K562 (cell line): Measurements from ENCODE around the gene RCSD1. TPM values are rescaled to one million over a fixed set of nuclear protein-coding genes. Genes with fewer than 3 reads are reported as not detected.

Experiments
- ARID1B ChIP-seq: fragments of 450-650 bp; IDR thresholded peaks from 2 replicates; pipeline ENCODE4 v1.6.1; 2016; ENCODE audit warnings: antibody characterized with exemption, mild to moderate bottlenecking, inconsistent platforms
- ARID2 ChIP-seq: fragments of 450-650 bp; IDR thresholded peaks from 2 replicates; pipeline ENCODE4 v1.6.1; 2017; ENCODE audit warnings: antibody characterized with exemption, mild to moderate bottlenecking
- CTBP1 ChIP-seq: fragments of 450-650 bp; IDR thresholded peaks from 2 replicates; pipeline ENCODE4 v1.6.1; 2016; ENCODE audit warnings: borderline replicate concordance
- DPF2 ChIP-seq: fragments of 450-650 bp; IDR thresholded peaks from 2 replicates; pipeline ENCODE4 v1.6.1; 2016
- EP400 ChIP-seq: fragments of 450-650 bp; IDR thresholded peaks from 2 replicates; pipeline ENCODE4 v1.6.1; 2017; ENCODE audit warnings: antibody characterized with exemption, mild to moderate bottlenecking, moderate library complexity
- FOXM1 ChIP-seq, 2 experiments: fragments of 450-650 bp in 1 of 2; sonication (generic) in 1 of 2; formaldehyde crosslinking in 1 of 2; IDR thresholded peaks; 2 replicates each; pipeline versions ENCODE4 v1.6.1 to v1.9.0; 2017 to 2022; ENCODE audit warnings: low read depth in 2 of 2, mild to moderate bottlenecking in 2 of 2, missing genetic modification reagents in 1 of 2, moderate library complexity in 1 of 2
- HDAC1 ChIP-seq, 2 experiments: fragments of 450-650 bp; IDR thresholded peaks; 2 replicates each; pipeline ENCODE4 v1.6.1; 2016 to 2017; ENCODE audit warnings: inconsistent platforms in 1 of 2, mild to moderate bottlenecking in 1 of 2, moderate library complexity in 1 of 2
- HLTF ChIP-seq: fragments of 450-650 bp; IDR thresholded peaks from 2 replicates; pipeline ENCODE4 v1.6.1; 2016
- JUN ChIP-seq, 2 experiments: sonication (generic) in 1 of 2; formaldehyde crosslinking in 1 of 2; IDR thresholded peaks; 2 replicates each; pipeline versions ENCODE4 v1.6.1 to v1.8.0; 2012 to 2022; ENCODE audit warnings: borderline replicate concordance in 2 of 2, mild to moderate bottlenecking in 2 of 2, improper control_type of control experiment in 1 of 2, low read depth in 1 of 2, low read length in 1 of 2, missing genetic modification reagents in 1 of 2
- KDM1A ChIP-seq, 2 experiments: fragments of 450-650 bp; IDR thresholded peaks; 2 replicates each; pipeline ENCODE4 v1.6.1; 2016; ENCODE audit warnings: mild to moderate bottlenecking in 2 of 2
- KLF16 ChIP-seq: IDR thresholded peaks from 2 replicates; pipeline ENCODE4 v1.6.1; 2016; ENCODE audit warnings: antibody characterized with exemption
- L3MBTL2 ChIP-seq: fragments of 450-650 bp; IDR thresholded peaks from 2 replicates; pipeline ENCODE4 v1.6.1; 2016; ENCODE audit warnings: mild to moderate bottlenecking, moderate library complexity
- MTA1 ChIP-seq: fragments of 450-650 bp; IDR thresholded peaks from 2 replicates; pipeline ENCODE4 v1.6.1; 2017; ENCODE audit warnings: borderline replicate concordance
- NRF1 ChIP-seq, 2 experiments: fragments of 450-650 bp; IDR thresholded peaks in 1 of 2; conservative IDR thresholded peaks in 1 of 2; 2 replicates each; pipeline ENCODE4 v1.6.1; 2014; ENCODE audit warnings: mild to moderate bottlenecking in 2 of 2
- RBM25 ChIP-seq: fragments of 200-400 bp; formaldehyde crosslinking; IDR thresholded peaks from 2 replicates; pipeline ENCODE4 v1.6.1; 2018; ENCODE audit warnings: low read length, low read depth, moderate library complexity; ENCODE audit not compliant: severe bottlenecking
- RCOR1 ChIP-seq, 2 experiments: IDR thresholded peaks; 2 replicates each; pipeline ENCODE4 v1.6.1; 2012; ENCODE audit warnings: low read depth in 2 of 2, low read length in 2 of 2, borderline replicate concordance in 1 of 2, improper control_type of control experiment in 1 of 2
- SMARCA4 ChIP-seq: fragments of 450-650 bp; IDR thresholded peaks from 2 replicates; pipeline ENCODE4 v1.6.1; 2016
- SMARCA5 ChIP-seq: fragments of 450-650 bp; IDR thresholded peaks from 2 replicates; pipeline ENCODE4 v1.6.1; 2016
- TBP ChIP-seq: optimal IDR thresholded peaks from 2 replicates; pipeline ENCODE3; 2011; ENCODE audit warnings: low read depth, low read length, improper control_type of control experiment
- TRIM24 ChIP-seq, 2 experiments: fragments of 450-650 bp; IDR thresholded peaks; 2 replicates each; pipeline ENCODE4 v1.6.1; 2016
- ZNF639 ChIP-seq, 2 experiments: fragments of 200-800 bp in 1 of 2; sonication (Bioruptor generic) in 1 of 2; sonication (generic) in 1 of 2; formaldehyde crosslinking in 1 of 2; IDR thresholded peaks in 1 of 2; conservative IDR thresholded peaks in 1 of 2; 2 replicates each; pipeline versions ENCODE4 v1.5.0 to v1.6.1; 2016 to 2020; ENCODE audit warnings: missing compliant biosample characterization in 1 of 2, missing genetic modification characterization in 1 of 2, missing genetic modification reagents in 1 of 2
- polyA plus RNA-seq, 8 experiments: library from polyadenylated mRNA; depleted of rRNA in 4 of 8; stranded (reverse) in 5 of 8; unstranded in 3 of 8; fragments of >200 nt; fragmentation: Nextera tagmentation in 2 of 8; fragmentation: Illumina TruSeq in 1 of 8; extraction: Ambion mirVana in 2 of 8; extraction: Trizol in 1 of 8; gene quantifications; 2 replicates each; pipeline versions ENCODE4 v1.2.1 to v1.2.3, GENCODE V29; 2011 to 2014; ENCODE audit warnings: inconsistent platforms in 1 of 8, missing spikeins in 1 of 8
- total RNA-seq, 7 experiments: library from RNA; depleted of rRNA in 6 of 7; stranded (reverse); fragments of >200 nt in 6 of 7; fragmentation: Illumina TruSeq in 2 of 7; extraction: Trizol in 2 of 7; gene quantifications; 2 replicates each; pipeline versions ENCODE4 v1.2.1 to v1.2.3, GENCODE V29; 2011 to 2021; ENCODE audit warnings: low replicate concordance in 1 of 7

RCSD1 gene
- total and polyA plus RNA-seq, 9 of the 15 experiments (the other 6 are each of a cell fraction or from before 2014, with no cell fraction given) = 7.8 to 69.8 (median 45.3) TPM

GRCh38 chr1:167723707-167724323 is 93.8 kb downstream of the RCSD1 start (continued):
- TF ChIP-seq TRIM24 (IDR thresholded peaks at IDR 0.05) = peak; percentile 52 to 56; a peak in 2 of 4 replicates
- peak in 1 of 2 experiments; percentile 62; a peak in 2 of 4 replicates for TF ChIP-seq RCOR1 (IDR thresholded peaks at IDR 0.05; ENCODE audit: borderline replicate concordance in 1 of 2, low read depth in 2 of 2, low read length in 2 of 2)
- TF ChIP-seq JUN (IDR thresholded peaks at IDR 0.05; ENCODE audit: borderline replicate concordance, low read depth, low read length) = no peak
- 0 out of 2 replicates have a peak, but pooled peaks have one; percentile 37 for TF ChIP-seq JUN (CRISPR knock-in tag; IDR thresholded peaks at IDR 0.05; ENCODE audit: borderline replicate concordance)
- TF ChIP-seq EP400 = 0 out of 2 replicates have a peak, but pooled peaks have one; percentile 5
- peak in 1 of 2 experiments; percentile 70; a peak in 2 of 4 replicates for TF ChIP-seq HDAC1 (IDR thresholded peaks at IDR 0.05)
- peak; percentile 60 for TF ChIP-seq RBM25
- peak; percentile 51; the same call in 1 of the 2 replicates for TF ChIP-seq ARID1B
- TF ChIP-seq NRF1 (conservative IDR thresholded peaks at IDR 0.05 in 1 of 2, IDR thresholded peaks at IDR 0.05 in 1 of 2) = peak; percentile 15 to 20; a peak in 1 of 4 replicates
- no peak for TF ChIP-seq L3MBTL2
- peak; percentile 29 for TF ChIP-seq SMARCA4
- TF ChIP-seq KLF16 = no peak
- TF ChIP-seq KDM1A (IDR thresholded peaks at IDR 0.05) = peak; percentile 27 to 43; a peak in 1 of 4 replicates
- peak; percentile 70 for TF ChIP-seq DPF2
- no peak for TF ChIP-seq ZNF639 (CRISPR knock-in tag; conservative IDR thresholded peaks at IDR 0.05 in 1 of 2, IDR thresholded peaks at IDR 0.05 in 1 of 2)
- TF ChIP-seq CTBP1 = peak; percentile 37; the same call in 1 of the 2 replicates
- TF ChIP-seq TBP = peak; percentile 32
- peak; percentile 49; the same call in 1 of the 2 replicates for TF ChIP-seq ARID2
- TF ChIP-seq SMARCA5 = peak; percentile 67; the same call in 1 of the 2 replicates
- TF ChIP-seq MTA1 = peak; percentile 24; the same call in 1 of the 2 replicates
- TF ChIP-seq FOXM1 (IDR thresholded peaks at IDR 0.05; ENCODE audit: low read depth) = 0 out of 2 replicates have a peak, but pooled peaks have one; percentile 25
- no peak for TF ChIP-seq FOXM1 (CRISPR knock-in tag; IDR thresholded peaks at IDR 0.05; ENCODE audit: low read depth)
- TF ChIP-seq HLTF = 0 out of 2 replicates have a peak, but pooled peaks have one; percentile 53
